ENCODE results near the gene PDE4D.

GRCh38 chr5:59798862-59799667 lies 94.5 kb downstream of the PDE4D start:
- TF ChIP-seq CTCF (IDR thresholded peaks at IDR 0.05) (no peak), POLR2A (IDR thresholded peaks at IDR 0.05) (no peak)
